NCI-H2227 treated with DMSO at 0.1 percent for 48 hours (cell line): ENCODE measurements around the gene MINDY3.

ENCODE experiments used
- DNase-seq: peaks from one replicate; lab custom pipeline; 2025; lab: John Stamatoyannopoulos, UW

The MINDY3 gene

GRCh38 chr10:15805395-15806058 is 54.8 kb downstream of the MINDY3 start:
- no peak for DNase-seq

DNA sequence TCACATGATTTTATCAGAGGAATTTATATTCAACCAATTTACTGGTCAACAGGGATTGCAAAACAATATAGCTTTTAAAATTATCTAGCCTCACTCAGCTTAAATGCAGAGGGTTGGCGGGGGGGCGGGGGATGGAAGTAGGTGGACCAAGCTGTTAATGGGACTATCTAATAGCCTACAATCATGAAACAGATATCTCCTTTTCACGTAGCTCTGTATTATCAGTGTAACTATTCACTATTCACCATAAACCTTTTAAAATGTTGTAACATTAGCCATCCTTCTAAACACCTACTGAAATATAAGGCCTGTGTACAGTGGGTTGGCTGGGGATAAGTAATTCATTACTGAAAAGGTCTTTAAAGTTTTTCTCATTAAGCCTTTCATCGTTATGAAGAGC is 56.2 kb downstream of the MINDY3 start:
- no peak for DNase-seq

- DNase-seq, result no peak
Observed at GRCh38 chr10:15802375-15802949, 57.8 kb downstream of the MINDY3 start.

DNA sequence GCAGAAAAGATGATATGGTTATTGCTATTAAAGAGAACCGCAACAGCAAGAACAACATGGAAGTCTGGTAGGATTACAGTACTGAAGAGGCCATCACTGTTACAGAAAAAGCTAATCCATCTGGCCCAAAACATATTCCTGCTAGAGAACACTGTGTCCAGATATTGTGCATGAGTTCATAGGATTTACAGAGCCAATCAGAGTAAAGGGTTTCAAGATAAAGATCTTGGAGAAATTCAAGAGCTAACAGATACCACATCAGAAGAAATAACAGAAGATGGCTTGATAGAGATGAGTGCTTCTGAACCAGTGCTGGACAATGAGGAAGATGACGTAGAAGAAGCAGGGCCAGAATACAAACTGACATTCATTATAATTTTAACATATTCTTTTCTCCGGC is 58.7 kb downstream of the MINDY3 start:
- no peak for DNase-seq

GRCh38 chr10:15801147-15801546 is 59.2 kb downstream of the MINDY3 start:
- DNase-seq, result no peak

- DNase-seq, result no peak
Observed at GRCh38 chr10:15797346-15797745, 63.0 kb downstream of the MINDY3 start.

DNA sequence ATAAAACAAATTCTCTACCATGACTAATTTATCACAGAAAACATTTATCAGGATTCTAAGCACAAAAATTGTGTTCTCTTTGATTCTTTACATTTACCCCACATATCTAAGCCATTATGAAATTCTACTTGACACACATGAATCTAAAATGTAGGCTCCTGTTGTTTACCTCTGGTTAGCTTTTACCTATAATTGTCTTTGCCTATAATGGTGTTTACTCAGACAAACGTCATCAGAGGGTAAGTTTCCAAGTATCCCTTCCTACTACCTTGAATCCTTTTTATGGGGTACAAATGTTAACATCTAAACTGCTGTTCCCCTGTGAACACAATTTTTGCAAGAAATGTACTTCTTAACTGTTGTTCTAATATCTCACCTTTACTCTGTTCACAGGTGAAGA is 63.5 kb downstream of the MINDY3 start:
- DNase-seq, result no peak

DNA sequence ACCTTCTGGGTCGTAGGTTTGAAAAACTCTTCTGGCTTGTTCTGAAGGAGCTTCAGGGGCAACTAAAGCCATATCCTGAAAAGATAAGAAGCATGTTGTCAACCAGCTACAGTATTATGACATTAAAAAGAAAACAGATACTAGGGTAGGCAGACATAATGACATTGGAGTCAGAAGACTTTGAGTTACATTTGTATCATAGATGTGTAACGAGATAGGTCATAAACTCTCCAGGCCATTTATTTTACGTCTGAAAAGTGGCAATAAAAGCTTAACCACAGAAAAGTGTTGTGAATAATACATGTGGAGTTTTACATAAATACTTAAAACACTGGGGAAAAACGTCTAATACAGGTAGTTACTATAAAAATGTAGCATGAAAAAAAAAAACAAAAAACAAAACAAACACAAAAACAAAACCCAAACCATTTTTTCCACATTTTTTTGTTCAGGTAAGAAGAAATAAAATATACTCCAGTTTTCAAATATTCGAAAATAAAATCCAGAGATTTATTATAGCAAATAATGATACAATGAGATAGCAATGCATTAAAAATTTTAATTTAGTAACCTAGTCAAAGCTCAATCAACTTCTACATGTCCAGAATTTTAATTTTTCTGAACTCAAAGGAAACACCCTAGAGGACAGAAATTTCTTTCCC is 64.1 kb downstream of the MINDY3 start:
- DNase-seq, result no peak

GRCh38 chr10:15795036-15795792 is 65.1 kb downstream of the MINDY3 start:
- DNase-seq, result no peak

GRCh38 chr10:15794569-15794968 is 65.7 kb downstream of the MINDY3 start:
- DNase-seq, result no peak

DNA sequence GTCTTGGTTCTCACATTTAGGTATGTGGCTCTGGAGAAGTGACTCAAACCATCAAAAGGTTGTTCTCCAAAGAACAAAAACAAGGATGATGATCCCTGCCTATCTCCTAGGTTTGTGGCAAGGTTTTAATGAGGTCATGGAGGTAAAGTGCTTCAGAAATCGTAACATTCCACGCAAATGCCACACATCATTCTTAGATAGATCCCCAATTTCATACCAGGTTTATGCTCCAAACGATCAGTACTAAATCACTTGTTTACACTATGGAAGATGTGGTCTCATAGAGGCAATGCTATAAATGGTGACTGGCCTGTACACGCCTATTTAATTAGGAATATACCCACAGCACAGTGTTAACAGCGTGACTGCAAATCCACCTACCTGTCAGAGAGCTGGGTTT is 66.6 kb downstream of the MINDY3 start:
- no peak for DNase-seq

DNA sequence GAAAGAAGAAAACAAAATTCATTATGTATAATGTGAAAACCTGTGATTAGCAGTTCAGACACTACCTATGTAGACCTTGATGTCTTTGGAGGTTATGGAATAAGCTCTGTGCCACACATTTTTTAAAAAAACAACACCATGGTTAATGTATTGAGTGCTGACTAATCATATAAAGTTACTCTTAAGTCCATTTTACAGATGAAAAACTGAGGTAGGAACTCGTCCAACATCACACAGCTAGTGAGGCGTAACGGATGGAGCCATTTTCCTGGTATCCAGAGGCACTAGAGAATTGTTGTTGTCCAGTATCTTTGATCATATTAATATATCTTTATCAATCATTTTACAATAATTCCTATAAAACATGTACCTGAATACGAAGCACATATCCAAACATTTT is 67.5 kb downstream of the MINDY3 start:
- no peak for DNase-seq

- DNase-seq, result no peak
Observed at GRCh38 chr10:15791816-15792524, 68.3 kb downstream of the MINDY3 start.

DNA sequence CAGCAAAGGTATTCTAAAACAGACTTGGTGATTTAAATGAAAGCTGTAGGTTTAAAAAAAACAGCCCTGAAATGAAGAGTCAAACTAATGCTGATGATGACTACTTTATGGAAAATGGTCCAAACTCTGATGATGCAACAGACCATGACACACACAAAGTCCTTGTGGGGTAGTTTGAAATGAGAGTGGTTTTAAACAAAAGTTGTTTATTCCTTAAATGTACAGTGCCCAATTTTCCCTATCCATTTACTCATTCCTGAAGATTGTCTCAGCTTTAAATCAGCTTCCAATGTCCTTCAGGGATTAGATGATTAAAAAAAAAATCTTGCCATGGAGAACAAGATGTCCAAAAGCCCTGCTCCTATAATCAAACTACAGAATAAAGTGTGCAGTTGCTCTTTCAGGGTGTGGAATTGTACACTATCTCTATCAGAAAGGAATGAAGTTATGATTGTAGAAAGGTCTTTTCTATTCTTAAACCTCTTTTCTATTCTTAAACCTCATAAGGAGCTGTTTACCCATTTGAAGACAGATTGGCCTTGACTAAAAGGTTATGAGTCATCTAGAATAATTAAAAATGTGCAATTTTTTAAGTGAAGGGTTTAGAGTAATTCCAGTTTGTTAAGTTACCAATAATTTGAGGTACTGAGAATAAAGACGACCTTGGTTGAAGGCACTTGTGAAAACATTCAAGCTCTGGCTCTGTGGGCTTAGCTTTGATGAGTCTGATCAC is 70.3 kb downstream of the MINDY3 start:
- no peak for DNase-seq

DNA sequence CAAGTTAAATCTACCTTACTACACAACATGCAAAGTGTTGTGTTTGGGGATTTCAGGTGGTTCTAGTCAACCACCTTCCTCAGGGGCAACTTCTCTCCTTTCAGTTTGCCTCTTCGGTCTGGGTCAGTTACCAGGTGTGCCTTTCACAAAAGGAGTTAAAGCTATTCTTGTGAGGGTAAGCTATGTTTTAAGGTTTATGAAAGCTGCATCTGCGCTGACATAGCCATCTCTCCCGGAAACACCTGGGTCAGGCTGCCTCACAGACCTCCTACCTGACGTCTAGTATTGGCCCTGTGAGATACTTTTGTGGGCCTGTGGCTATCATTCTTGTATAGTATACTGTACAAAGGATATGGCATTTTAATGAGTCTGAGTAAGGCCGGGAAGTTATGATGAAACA is 72.9 kb downstream of the MINDY3 start:
- no peak for DNase-seq

DNA sequence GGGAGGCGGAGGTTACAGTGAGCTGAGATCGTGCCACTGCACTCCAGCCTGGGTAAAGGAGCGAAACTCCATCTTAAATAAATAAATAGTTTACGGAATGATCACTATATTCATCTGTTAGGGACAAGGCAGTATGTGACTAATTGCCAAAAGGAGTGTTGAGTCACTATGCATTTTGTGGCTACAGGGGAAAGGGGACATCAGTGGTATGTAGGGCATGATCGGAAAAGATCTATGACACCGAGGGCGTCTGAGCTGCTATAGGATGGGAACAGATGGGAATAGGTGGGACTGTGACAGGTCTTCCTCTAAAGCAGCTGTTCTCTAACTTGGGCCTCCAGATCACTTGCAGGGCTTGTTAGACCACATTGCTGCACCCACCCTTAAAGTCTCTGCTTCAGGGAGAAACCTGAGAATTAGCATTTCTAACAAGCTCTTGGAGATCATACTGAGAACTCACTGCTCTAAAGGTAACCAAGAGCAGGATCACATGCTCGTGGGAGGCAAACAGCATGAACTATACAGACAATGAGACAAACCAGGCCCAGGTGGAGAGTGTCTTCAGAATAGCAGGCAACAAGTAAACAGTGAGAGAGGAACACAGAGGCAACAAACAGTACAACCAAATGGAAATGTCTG is 75.5 kb downstream of the MINDY3 start:
- DNase-seq, result no peak

GRCh38 chr10:15783941-15784636 is 76.2 kb downstream of the MINDY3 start:
- no peak for DNase-seq

DNA sequence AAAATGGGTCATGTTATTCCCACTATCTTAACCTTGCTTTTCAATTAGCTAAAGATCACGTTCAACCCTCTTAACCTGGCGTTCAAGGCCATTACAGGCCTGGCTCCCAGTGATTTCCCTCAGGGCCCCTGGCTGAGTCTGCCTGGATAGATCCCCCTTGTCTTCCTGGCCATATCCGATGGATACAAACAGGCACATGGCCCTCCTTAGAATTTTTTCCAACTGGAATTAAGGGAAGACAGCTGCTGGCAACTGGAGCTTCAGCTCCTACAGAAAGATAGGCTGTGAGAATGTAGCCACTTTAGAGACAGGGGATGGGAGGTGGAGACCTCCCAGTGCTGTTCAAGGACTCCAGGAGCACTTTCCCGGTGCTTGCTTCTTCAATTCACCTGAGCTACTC is 77.5 kb downstream of the MINDY3 start:
- no peak for DNase-seq

GRCh38 chr10:15781381-15781960 is 78.8 kb downstream of the MINDY3 start:
- no peak for DNase-seq
